WTC11 (cell line): Measurements from ENCODE around the gene TP53I3.
"Not testable (repeated sequence)": the region's sequence is repeated elsewhere in the genome, so short reads cannot be mapped to it uniquely, and the experiment has no call there.

Experiments used
- CREM ChIP-seq: sonication (generic); formaldehyde crosslinking; IDR thresholded peaks from 2 replicates; pipeline ENCODE4 v1.8.1; 2022; ENCODE audit warnings: mild to moderate bottlenecking, missing genetic modification reagents, moderate library complexity
- CTCF ChIP-seq: fragments of 200-600 bp; IDR thresholded peaks from 2 replicates; pipeline ENCODE4 v1.8.0; 2022; ENCODE audit warnings: antibody characterized with exemption
- HMGXB4 ChIP-seq: sonication (generic); formaldehyde crosslinking; IDR thresholded peaks from 2 replicates; pipeline ENCODE4 v1.8.1; 2023; ENCODE audit warnings: mild to moderate bottlenecking, moderate library complexity, missing genetic modification reagents
- NFYB ChIP-seq: sonication (generic); formaldehyde crosslinking; conservative IDR thresholded peaks from 2 replicates; pipeline ENCODE4 v1.8.0; 2022; ENCODE audit warnings: low read depth, missing genetic modification reagents
- SMAD3 ChIP-seq: sonication (generic); formaldehyde crosslinking; IDR thresholded peaks from 2 replicates; pipeline ENCODE4 v1.8.0; 2022; ENCODE audit warnings: missing genetic modification reagents, mild to moderate bottlenecking, borderline replicate concordance

GRCh38 chr2:24043133-24043532 lies 41.5 kb downstream of the TP53I3 start:
- TF ChIP-seq HMGXB4; NFYB (CRISPR knock-in tag); CTCF; CREM (CRISPR knock-in tag); SMAD3 (CRISPR knock-in tag): not testable (repeated sequence)
